ENCODE results near the gene EPAS1.

EPAS1 gene

GRCh38 chr2:46273919-46274318 is 23.3 kb upstream of the EPAS1 start:
- DNase-seq: no peak

DNA sequence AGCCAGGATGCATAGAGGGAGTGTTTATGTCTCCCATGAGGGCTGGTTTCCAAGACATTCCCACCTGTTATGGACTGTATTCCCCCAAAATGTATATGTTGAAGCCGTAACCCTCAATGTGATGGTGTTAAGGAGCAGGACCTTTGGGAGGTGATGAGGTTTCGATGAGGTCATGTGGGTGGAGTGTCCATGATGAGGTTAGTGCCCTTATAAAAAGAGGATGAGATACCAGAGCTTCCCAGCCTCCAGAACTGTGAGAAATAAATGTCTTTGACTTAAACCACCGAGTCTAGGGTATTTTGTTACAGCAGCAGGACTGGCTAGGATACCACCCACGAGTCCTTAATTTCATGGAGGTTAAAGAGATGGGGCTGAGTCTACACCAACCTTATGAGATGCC is 22.6 kb upstream of the EPAS1 start:
- DNase-seq: no peak

- DNase-seq: no peak
Observed at GRCh38 chr2:46275995-46276394, 21.2 kb upstream of the EPAS1 start.

DNA sequence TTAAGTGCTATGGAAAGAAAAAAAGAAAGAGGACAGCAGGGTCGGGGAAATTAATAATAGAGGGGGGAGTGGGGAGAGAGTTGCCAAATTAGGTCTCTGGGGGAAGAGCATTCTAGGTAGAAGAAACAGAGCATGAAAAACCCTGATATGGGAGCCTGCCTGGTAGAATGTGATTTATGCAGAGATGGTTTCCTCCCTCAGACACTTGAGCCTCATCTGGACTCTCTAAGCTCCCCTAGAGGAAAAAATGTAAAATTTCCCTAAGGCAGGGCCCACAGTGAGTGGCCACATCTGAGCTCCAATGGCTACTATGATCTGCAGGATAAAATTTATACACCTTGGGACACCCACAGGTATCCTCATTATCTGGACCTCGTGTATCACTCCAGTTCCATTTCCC is 20.6 kb upstream of the EPAS1 start:
- no peak for DNase-seq

DNA sequence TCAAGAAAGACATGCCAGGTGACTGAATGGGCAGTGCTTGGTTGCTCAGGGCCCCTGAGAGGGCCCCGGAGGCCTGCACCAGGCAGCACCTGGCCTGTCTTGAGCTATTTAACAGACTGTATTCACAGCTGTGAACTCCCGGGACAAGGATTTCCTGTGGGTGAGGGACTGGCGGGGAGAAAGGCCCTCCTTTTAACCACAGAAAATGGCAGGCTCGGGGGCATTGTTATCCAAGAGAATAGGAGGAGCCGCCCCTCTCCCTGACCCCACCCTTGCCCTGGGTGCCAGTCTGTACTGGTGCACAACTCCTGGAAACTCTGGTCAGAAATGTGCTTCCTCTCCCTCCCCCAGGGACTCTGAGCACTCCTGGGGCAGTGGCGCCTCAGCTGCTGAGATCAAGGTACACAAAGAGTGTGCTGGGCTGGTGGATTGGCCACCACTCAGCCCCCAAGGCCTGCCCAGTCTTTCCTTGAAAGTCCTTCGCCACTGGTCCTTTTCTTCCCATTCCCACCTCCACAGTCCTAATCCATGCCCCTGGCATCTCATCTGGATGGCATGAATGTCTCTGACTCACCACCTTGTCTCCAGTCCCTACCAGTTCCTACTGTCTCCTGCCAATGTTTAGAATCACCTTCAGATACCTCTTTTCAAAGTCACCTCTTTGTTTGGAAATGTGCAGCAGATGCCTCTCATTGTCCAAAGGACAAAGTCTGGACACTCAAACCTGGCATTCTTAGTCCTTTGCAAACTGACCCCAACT is 19.6 kb upstream of the EPAS1 start:
- no peak for DNase-seq

DNA sequence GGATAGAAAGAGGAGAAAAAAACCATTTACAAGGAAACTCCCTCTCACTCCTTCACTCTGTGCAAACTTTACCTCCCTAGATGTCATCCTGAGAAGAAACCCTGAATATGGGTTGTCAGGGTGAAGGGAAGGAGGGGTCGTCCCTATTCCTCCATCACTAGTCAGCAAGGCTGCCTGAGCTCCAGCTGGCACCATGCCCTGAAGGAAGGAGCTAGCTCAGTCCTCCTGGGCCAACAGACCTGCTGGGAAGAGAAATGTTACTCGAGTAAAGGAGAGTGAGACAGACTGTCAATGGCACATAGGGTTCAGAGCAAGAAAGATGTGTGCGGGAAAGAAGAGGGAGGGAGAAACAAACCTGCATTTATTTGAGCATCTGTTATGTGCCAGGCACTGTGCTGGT is 18.3 kb upstream of the EPAS1 start:
- no peak for DNase-seq

DNA sequence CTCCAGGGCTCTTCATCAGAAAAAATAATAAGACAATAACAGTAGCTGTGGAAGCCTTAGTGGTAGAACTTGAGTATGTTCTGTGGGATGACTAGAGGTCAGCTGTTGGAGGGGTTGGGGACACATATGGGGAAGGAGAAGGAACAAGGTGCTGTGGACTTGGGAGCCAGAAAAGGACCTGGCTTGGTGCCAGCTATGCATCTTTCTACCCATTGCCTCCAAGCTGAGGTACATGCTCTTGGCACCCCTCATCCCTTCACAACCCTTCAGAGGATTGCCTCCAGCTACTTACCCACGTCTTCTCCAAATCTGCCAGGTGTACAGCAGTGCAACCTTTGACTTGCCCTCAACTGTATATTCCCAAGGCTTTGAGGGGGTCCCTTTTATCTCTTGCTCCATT is 15.3 kb upstream of the EPAS1 start:
- no peak for DNase-seq

DNA sequence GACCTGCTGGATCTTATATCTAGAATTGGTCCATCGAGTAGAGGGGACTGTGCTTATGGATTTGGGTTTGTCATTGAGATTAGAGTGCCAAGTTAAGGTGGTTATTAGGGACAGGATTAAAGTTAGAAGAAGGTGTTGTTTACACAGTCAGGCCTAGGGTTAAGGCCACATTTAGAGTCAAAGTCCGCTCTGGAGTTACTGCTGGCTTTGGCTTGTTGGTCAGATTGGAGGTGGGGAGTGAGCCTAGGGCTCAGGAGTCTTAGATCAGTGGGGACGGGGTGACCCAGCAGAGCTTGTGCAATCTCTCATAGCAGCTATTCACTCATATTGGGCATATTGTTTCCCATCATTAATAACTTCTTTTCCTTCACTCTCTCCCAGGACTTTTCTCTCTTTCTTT is 13.5 kb upstream of the EPAS1 start:
- DNase-seq: no peak

- DNase-seq: no peak
Observed at GRCh38 chr2:46284260-46284659, 12.9 kb upstream of the EPAS1 start.

DNA sequence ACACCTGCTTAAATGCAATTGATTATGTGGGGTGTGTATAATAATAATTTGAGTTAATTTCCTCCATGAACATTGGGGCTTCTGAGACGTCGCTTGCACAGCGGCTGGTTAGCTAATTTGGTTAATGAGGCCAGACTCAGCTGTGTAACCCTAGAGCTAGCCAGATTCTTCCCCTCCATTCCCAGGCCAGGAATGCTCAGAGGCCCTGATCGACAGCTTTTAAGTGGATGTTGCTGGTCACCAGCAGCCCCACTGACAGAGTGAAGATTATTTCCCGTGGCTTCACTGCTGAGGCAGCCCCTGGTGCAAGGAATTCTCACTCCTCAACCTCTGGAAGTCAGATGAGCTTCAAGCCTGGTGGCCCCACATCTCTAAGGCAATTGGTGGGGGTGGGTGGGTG is 12.4 kb upstream of the EPAS1 start:
- no peak for DNase-seq

GRCh38 chr2:46286715-46287114 is 10.5 kb upstream of the EPAS1 start:
- no peak for DNase-seq

- no peak for DNase-seq
Observed at GRCh38 chr2:46290078-46290477, 7.1 kb upstream of the EPAS1 start.

- DNase-seq: no peak
Observed at GRCh38 chr2:46293466-46293865, 3.7 kb upstream of the EPAS1 start.

DNA sequence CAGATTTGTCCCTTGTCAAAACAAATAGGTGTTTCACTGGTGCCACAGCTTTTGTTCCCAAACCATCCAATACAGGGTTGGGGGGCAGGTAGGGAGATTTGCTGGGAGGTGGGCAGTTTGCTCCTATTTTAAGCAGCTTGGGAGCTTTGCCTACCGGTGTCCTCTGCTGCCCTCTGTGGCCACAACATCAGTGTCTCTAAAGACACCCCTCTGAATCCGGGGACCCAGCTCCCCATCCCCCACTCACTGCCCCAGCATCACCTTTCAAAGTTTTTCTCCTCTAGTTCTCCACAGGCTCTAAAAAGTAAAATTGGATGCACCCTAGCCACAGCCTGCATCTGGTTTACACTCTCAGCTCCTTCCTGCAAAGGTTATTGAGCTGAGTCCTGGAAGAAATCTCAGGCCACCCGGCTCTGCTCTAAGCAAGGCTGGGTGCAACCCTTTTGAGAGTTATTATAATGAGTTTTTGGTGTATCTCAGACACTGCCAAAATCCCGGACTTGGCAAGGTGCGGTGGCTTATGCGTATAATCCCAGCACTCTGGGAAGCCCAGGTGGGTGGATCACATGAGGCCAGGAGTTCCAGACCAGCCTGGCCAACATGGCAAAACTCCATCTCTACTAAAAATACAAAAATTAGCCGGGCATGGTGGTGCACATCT is 2.9 kb upstream of the EPAS1 start:
- peak; percentile 30 for DNase-seq

GRCh38 chr2:46296216-46296839 is 879 bp upstream of the EPAS1 start:
- DNase-seq: no peak

DNA sequence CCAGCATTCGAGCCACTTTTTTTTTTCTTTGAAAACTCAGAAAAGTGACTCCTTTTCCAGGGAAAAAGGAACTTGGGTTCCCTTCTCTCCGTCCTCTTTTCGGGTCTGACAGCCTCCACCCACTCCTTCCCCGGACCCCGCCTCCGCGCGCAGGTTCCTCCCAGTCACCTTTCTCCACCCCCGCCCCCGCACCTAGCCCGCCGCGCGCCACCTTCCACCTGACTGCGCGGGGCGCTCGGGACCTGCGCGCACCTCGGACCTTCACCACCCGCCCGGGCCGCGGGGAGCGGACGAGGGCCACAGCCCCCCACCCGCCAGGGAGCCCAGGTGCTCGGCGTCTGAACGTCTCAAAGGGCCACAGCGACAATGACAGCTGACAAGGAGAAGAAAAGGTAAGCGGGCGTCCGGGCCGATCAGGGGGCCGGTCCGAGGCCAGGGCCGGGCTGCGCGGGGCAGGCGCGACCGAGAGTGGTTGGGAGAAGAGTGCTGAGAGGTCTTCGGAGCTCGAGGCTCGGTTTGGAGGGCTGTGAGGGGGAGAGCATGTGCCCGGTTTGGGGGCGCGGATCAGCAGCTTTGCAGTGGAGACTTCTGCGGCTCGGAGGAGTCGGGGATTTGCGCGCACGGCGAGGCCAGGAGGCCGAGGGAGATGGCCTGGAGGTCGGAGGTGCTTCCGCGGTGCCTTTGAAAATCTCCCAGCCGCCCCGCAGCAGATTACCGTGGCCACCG is 502 bp downstream of the EPAS1 start:
- DNase-seq: peak; percentile 77

DNA sequence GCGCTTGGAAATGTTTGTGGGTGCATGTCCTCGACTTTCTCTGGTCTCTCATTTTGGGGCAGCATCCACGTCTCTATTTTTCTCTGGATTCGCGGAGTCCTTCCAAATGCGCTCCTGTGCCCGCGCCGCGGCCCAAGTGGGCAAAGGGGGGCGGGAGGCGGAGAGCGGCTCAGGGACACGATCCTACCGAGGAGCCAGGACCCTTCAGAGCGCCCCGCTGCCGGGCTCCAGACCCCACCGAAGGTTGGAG is 990 bp downstream of the EPAS1 start:
- DNase-seq: no peak

DNA sequence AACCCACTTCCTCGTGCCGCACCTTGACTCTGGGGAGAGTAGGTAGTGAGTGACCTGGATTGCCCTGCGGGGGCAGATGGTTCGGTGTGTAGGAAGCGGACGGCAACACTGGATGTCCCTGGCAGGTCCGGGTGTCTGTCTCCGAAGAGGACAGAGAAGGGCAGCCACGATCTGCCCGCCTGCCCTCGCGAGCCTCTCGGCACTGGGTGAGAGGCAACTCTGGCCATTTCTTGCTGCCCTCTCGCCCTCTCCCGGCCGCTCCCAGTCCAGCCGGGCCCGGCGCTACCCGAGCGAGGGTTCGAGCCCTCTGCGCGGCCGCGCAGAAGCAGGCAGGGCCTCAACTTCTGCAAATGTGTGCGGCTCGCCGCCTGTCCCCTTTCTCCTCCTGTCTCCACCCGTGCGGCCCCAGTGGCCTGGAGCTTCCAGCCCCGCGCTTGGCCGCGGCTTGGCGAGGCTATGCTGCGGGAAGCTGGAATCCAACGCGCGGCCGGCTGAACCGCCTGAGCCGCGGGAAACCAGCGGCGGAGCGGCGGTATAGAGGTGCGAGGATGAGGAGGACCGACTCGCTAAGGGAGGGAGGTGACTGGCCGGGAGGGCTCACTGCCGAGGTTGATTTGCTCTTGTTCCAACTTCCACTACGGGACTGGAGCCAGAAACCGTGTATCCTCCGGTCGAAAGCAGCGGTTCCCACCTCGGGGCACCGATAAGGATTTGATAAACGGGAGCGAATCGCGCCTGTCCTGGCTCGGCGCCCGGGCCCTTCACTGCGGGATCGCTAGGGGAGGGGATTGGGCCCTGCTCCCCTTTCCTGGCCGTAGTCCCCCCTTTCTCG is 1.5 kb downstream of the EPAS1 start:
- DNase-seq: peak; percentile 22

GRCh38 chr2:46299365-46300263 is 2.4 kb downstream of the EPAS1 start:
- DNase-seq: no peak

DNA sequence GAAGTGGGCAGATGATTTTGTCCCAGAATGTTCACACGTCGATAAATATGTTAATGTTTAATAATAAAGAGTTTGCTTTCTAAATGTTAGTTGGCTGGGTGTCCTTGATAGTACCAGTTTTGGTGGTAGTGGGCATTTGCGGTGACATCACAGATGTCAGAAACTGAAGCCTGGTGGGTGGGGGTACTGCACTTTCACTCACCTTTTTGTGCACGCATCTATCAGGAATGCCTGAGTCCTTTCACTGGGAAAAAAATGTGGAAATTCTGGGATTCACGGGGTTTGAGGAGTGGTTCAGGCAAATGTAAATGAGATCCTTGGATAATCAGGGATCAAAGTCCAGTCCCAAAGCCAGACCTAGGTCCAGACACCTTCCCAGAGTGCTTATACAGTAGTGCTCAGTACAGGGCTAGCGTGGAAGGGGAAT is 3.2 kb downstream of the EPAS1 start:
- no peak for DNase-seq

- no peak for DNase-seq
Observed at GRCh38 chr2:46302005-46302695, 4.9 kb downstream of the EPAS1 start.
